Right renal pelvis (tissue), 4 donors: ENCODE data around the gene ESRRB. TPM values are rescaled to one million over a fixed set of nuclear protein-coding genes. Genes with fewer than 3 reads are reported as not detected.

Experiments
- DNase-seq, 4 donors: peaks; one replicate each; pipeline ENCODE4 v3.0.0-alpha.2; 2013; ENCODE audit warnings: low read depth in 4 of 4, low spot score in 3 of 4, missing footprints in 1 of 4
- polyA plus RNA-seq, 4 donors: library from polyadenylated mRNA; unstranded; fragments of 120-200 nt; gene quantifications; one replicate each; pipeline ENCODE4 v1.2.1, GENCODE V29; 2013; ENCODE audit not compliant: insufficient read length in 4 of 4

The ESRRB gene
- polyA plus RNA-seq: 1 to 10 TPM; 7.6 to 9.9 (median 8.5) TPM

GRCh38 chr14:76375947-76376404 lies at the start of gene ESRRB:
Gene ESRRB (plus strand): TSS chr14:76376137. CDS start chr14:76376402, 265 bp downstream.
- peak in 3 of 4 donors; percentile 25 to 58 (median 40) for DNase-seq

- no peak for DNase-seq
These were observed 48.8 kb upstream of the ESRRB start for GRCh38 chr14:76326918-76327689.

DNA sequence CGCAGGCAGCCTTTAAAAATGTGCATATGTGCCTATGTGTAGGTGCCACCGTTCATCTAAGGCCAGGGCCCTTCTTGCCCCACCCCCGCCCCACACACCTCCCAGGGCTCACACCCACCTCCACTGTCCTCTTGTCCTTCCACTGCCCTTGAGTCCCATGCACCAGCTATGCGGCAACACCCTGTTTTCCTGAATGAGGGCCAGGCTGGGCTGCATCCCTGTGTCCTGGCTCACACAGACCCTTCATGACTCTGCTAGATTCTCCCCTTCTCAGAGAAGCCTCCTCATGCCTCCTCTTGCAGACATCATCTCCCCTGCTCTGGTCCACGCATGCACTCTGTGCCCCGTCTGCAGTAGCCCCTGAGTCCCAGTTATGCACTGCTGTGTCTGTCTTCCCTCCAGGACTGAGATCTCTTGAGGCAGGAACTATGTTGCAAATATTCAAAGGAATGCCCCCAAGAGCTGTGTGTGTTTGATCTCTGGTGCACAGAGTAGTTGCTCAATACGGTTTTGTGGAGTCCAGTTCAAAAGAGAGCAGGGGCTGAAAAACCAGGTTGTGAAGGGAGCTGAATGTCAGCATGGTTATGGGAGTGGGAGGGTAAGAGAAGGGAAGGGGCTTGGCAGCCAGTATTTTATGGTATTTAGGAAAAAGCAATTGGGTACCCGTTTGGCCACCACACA lies 47.3 kb upstream of the ESRRB start:
- DNase-seq: no peak

DNA sequence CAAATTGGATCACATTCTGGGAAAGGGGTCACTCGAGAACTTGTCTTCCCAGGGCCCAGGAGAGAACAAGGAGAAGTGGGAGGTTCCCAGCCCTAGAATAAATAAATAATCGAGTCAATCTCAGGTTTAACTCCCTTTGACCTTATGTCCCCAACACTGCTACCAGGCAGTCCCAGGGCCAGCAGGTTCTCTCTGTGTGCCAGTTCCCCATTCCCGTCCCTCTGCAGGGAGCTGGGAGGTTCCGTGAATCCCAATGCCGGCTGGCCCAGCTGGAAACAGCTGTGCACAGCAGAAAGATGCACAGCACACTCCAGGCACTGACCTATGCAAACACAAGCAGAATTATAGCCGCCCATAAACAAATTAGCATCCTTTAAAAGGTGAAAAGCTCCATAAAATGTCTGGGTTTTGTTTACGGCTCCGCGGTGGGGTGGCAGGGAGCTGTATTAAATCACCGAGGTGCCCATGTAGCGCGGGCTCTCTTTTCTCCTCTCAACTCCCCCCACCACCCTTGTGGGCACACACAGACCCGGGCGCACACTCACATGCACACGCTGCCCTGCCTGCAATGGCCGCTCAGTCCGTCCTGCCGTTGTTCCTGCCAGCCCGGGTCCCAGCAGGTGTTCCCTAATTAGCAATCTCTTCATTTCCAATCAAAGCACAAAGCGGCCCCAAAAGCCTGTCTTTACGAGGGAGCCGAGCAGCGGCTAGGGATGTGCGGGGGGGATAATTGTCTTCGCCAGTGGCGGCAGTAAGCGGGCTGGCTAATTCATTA lies 46.6 kb upstream of the ESRRB start:
- no peak for DNase-seq

GRCh38 chr14:76329951-76330350 lies 46.0 kb upstream of the ESRRB start:
- DNase-seq: no peak

- DNase-seq: no peak
These were observed 45.3 kb upstream of the ESRRB start for GRCh38 chr14:76330411-76331327.

DNA sequence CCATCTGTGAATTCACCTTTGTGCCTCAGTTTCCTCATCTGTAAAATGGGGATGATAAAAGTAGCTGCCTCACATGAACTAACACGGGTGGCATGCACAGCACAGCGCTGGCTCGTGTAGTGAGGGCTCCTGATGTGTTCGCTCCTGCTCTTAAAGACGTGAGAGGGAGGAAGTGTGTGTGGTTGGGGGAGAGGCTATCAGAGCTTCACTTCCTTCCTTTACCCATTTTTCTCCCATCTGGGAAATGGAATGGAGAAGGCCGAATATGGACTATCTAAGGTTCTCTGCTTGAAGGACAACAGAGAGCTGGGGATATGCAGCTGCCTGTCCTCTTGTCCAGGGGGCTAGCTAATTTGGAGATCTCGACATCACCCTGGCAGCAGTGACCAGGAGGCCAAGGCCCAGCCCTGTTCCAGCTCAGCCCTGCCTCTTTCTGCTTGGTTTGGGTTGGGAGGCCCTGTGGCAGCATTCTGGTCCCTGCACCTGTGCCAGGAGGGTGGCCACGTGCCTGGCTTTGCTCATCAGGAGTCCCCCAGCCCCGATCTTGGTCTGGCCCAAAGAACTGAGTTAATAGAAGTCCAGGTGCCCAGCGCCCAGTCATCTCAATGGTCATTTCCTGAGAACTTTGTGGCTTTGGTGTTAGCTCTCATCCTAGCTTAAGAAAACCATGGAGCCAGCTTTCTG lies 44.5 kb upstream of the ESRRB start:
- DNase-seq: no peak

- no peak for DNase-seq
These were observed 42.3 kb upstream of the ESRRB start for GRCh38 chr14:76333664-76334063.

DNA sequence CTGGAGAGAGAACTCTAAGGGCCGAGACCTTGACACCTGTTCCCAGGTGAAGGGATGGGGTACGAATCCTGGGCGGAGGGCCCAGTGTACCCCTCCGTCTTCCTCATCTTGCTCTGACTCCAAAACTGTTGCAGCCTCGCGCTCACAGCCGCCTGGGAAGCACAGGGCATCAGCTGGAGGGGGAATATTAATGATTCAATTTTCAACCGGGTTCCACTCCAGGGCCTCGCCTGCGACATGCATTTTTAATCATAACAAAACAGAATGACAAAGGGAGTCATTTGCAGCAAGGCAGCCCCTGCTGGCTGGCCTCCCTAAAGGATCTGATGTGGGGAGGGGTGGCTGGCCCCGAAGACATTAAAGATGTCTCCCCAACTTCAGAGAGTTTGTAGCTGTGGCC lies 41.6 kb upstream of the ESRRB start:
- no peak for DNase-seq

- DNase-seq: no peak
These were observed 39.1 kb upstream of the ESRRB start for GRCh38 chr14:76336876-76337275.

DNA sequence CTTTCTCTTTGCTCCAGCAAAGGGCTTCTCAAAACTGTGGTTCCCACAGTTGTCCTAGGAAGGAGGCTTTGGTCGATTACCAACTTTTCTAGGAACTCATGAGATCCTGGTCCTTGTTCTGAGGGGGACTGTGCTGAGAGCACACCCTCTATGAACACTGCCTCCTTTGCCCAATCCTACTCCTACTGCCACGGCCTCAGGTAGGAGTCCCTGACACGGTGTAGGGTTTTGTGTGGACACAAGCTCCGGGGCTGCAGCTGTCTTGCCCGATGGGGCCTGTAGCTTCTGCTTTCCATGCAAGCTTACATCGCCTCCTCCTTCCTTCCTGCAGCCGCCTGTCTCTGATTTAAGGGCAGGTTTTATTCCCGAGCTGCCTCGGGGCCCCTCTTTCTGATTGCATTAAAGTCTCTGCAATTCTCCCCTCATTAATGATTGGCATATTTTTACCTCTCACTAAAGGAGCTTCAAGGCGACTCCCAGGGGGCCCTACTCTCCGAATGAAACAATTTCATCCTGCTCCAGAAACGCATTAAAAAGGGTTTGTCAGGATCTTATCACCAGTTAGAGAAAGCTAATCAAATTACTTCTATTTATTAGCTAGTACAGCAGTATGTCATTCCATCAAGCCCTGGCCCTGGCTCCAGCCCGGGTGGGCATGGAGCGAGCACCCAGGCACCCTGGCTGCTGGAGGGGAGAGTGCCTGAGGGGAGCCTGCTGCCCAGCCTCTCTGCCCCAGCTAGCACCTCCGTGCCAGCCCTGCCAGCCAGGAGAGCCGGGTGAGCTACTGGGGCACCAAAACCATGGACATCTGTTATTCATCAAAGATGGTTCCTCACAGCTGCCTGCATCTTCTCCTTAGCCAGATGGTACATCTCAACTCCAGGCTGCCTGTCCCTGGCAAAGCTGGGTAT lies 38.0 kb upstream of the ESRRB start:
- DNase-seq: no peak

- no peak for DNase-seq
These were observed 36.0 kb upstream of the ESRRB start for GRCh38 chr14:76339728-76340615.

DNA sequence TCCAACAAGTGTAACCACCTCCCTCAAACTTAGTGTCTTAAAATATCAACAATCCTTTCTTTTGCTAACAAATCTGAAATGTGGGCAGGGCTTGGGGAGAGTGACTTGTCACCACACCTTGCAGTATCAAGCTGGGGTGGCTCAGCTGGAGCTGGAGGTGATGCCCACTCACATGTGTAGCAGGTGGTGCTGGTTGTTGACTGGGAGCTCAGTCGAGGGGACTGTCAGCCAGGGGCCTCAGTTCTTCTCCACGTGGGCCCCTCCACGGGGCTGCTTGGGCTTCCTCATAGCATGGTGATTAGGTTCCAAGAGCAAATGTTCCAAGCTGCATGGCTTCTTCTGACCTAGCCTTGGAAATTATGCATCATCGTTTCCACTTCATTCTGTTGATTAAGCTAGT lies 32.6 kb upstream of the ESRRB start:
- no peak for DNase-seq

- DNase-seq: no peak
These were observed 29.4 kb upstream of the ESRRB start for GRCh38 chr14:76346391-76347160.

- peak in 1 of 4 donors; percentile 33 for DNase-seq
These were observed 27.0 kb upstream of the ESRRB start for GRCh38 chr14:76348898-76349297.

GRCh38 chr14:76349993-76350392 lies 25.9 kb upstream of the ESRRB start:
- DNase-seq: no peak

DNA sequence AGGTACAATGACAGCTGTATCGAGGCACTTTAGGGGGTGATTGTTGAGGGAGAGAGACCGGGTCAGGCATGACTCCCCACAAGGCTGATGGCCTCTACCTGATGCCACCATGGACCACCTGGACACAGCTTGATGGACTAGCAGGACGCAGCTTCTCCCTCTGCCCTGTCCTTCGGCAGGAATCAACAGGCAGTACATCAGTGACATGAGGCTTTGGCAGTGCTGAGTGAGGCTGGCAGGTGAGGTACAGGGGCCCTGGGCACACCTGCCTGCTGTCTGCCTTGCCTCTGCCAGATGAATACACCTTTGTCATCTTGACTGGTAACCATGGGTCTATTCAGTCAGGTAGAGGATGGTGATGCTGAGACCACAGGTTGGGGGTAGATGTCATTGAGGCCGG lies 25.3 kb upstream of the ESRRB start:
- DNase-seq: no peak
